GOT3 (cell line): ENCODE data around the gene MSH6.

Source experiments
- DNase-seq: peaks from one replicate; lab custom pipeline; 2025; ENCODE audit warnings: mixed read lengths; lab: John Stamatoyannopoulos, UW

Gene MSH6

DNA sequence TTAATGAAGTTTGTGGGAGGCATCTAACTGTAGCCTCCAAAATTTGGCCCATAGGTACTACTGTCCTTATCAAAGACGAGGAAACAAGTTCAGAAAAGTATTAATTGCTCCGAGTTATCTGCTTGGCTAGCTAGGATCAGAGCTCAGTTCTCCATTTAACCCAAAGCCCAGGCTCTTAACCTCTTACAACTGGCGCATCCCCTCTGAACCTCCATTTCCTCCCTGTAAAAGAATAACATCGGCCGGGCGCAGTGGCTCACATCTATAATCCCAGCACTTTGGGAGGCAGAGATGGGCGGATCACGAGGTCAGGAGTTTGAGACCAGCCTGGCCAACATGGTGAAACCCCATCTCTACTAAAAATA, 3.5 kb upstream of the MSH6 start:
- no peak for DNase-seq

DNA sequence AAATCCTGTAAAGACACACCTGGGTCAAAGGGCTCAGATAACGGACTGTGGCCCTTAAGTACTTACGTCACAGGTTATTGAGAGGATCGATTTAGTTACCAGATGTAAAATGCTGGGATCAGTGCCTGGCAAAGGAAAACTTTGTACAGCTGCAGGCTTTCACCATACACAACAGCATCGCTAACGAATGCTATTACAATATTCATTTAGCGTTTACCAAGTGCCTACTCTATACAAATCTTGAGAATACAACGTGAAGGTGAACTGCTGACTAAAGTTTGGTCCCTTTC, 619 bp upstream of the MSH6 start:
- no peak for DNase-seq

DNA sequence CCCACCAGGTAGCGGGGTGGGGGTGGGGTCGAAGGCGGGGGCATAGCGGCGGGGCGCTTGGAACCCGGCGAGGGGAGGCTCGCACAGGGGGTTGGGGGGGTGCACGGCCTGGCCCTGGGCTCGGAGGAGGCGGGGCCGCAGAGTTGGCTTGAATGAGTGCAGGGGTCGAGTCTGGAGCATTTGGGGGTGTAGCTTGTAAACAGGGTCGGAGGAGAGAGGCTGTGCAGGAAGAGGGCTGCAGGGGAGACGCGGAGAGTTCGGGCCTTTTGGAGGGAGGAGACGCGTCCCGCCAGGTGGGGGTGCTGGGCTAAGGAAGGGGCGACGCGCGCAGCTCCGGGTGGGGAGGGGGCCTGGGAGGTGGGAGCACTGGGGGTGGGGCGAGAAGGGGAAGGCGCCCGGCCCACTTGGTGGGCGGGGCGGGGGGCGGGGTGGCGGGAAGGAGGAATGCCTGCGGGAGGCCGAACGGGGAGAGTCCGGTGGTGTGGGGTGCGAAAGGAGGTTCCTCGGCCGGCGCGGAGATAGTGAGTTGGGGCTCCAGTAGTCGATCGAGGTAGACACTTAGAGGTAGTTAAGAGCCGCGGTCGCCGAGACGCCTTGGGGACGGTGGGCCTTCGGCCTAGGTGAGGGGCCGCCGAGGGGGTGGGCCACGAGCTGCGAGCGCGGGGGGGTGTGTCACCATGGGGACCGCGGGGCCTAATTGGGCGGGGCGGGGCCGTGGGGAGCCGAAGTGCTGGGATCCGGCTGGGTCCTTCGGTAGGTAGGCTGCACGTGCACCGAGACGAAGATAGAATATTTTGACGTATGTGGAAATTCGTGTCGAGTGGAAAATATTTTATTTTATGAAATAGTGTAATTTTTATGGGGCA, 774 bp downstream of the MSH6 start:
- DNase-seq: peak; percentile 47

DNA sequence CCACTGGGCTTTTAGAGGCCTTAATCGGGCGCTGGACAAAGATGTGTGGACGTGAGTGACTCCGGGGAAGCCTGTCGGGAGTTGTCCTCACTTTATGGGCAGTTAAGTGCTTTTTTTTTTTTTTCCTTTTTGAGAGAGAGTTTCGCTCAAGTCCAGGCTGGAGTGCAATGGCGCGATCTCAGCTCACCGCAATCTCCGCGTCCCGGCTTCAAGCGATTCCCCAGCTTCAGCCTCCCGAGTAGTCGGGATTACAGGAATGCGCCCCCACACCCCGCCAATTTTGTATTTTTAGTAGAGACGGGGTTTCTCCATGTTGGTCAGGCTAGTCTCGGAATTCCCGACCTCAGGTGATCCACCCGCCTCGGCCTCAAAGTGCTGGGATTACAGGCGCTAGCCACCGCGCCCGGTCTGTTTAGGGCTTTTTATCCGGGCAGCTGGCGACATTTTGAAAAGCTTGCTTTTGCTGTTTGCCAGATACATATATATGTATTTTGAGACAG, 1.5 kb downstream of the MSH6 start:
- no peak for DNase-seq

DNA sequence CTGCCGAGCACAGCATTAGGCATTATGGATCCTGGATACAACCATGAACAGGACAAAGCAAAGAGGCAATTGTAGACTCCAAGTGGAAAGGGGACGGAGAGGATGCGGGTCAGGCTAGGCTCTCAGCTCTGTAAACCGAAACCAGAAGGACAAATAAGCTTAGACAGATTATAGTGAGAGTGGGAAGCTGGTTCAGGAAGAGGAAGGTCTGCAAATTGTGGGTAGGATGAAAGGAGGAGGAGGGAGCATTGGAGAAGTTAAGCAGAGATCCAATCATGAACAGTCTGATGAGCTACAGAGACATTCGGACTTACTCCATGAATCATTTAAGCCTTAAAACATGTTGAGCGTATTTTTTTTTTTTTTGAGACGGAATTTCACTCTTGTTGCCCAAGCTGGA, 3.0 kb downstream of the MSH6 start:
- DNase-seq: no peak

DNA sequence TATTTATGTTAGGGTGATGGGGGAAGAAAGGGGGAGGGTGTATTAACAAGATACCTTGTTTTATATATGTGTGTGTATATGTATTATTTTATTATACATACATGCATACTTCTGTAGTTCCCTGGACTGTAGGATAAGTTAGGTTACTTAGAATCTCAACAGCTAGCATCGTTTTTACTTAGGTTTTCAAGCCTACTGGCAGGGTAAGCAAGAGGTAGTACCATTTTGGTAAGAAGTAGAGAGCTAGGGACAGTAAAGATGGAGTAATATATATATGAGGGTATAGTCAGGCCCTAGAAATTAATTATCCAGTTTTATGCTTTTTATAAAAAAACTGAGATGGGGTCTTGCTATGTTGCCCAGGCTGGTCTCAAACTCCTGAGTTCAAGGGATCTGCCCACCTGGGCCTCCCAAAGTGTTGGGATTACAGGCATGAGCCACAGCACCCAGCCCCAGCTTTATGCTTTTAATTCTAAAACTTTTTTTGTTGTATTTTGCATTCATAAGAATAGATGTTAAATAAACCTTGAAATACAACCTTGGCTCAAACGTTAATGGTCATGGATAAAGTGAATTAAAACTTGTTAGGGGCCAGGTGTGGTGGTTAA, 13.2 kb downstream of the MSH6 start:
- DNase-seq: no peak

DNA sequence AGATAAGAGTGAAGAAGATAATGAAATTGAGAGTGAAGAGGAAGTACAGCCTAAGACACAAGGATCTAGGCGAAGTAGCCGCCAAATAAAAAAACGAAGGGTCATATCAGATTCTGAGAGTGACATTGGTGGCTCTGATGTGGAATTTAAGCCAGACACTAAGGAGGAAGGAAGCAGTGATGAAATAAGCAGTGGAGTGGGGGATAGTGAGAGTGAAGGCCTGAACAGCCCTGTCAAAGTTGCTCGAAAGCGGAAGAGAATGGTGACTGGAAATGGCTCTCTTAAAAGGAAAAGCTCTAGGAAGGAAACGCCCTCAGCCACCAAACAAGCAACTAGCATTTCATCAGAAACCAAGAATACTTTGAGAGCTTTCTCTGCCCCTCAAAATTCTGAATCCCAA, 15.7 kb downstream of the MSH6 start:
- no peak for DNase-seq

DNA sequence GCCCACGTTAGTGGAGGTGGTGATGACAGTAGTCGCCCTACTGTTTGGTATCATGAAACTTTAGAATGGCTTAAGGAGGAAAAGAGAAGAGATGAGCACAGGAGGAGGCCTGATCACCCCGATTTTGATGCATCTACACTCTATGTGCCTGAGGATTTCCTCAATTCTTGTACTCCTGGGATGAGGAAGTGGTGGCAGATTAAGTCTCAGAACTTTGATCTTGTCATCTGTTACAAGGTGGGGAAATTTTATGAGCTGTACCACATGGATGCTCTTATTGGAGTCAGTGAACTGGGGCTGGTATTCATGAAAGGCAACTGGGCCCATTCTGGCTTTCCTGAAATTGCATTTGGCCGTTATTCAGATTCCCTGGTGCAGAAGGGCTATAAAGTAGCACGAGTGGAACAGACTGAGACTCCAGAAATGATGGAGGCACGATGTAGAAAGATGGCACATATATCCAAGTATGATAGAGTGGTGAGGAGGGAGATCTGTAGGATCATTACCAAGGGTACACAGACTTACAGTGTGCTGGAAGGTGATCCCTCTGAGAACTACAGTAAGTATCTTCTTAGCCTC, 16.2 kb downstream of the MSH6 start:
- no peak for DNase-seq

DNA sequence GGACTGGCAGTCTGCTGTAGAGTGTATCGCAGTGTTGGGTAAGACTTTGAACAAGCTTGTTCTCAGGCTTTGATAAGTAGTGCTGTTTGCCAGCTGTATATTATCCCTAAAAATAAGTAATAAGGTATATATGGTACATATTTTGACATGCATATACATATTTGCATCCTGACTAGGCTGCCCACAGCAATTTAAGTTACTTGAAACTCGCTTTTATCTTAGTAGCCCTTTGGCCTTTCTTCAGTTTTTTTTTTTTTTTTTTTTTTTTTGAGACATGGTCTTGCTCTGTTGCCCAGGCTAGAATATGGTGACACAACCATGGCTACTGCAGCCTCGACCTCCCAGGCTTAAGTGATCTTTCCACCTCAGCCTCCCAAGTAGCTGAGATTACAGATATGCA, 18.2 kb downstream of the MSH6 start:
- no peak for DNase-seq

DNA sequence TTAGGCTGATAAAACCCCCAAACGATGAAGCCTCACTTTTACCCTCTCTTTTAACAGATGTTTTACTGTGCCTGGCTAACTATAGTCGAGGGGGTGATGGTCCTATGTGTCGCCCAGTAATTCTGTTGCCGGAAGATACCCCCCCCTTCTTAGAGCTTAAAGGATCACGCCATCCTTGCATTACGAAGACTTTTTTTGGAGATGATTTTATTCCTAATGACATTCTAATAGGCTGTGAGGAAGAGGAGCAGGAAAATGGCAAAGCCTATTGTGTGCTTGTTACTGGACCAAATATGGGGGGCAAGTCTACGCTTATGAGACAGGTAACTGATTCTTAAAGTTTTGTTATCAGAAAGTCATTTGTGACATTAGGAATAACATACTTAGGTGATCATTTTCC, 20.4 kb downstream of the MSH6 start:
- DNase-seq: no peak

DNA sequence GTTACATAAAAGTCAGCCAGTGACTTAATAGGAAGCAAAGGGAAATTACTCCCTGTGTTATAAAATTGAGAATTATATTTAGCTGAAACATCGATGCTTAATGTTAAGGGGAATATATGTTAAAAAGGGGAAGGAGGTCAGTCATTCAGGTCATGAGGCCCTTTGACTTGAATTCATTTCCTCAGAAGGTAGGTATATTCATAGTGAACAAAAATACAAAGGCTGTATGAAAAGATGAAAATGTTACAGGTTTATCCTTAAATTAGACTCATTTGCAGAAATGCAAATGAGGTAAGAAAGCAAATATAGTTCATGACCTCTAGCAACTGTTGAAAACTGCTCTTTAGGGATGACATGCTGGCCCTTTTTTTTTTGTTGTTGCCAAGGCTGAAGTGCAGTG, 20.8 kb downstream of the MSH6 start:
- DNase-seq: no peak

DNA sequence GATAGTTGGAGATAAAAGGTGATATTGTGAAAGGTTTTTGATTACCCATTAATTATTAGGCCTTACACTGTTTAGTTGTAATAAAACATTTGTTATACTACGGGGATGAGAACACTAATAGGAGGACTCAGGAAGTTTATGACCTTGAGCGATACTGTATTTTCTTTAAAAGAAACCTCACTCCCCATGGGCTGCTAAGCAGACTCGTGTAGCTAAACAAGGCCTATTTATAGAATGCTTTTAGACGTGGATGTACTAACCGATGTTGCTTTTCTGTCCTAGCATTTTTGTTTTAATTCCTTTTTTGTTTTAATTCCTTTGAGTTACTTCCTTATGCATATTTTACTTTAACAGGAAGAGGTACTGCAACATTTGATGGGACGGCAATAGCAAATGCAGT, 22.9 kb downstream of the MSH6 start:
- no peak for DNase-seq

DNA sequence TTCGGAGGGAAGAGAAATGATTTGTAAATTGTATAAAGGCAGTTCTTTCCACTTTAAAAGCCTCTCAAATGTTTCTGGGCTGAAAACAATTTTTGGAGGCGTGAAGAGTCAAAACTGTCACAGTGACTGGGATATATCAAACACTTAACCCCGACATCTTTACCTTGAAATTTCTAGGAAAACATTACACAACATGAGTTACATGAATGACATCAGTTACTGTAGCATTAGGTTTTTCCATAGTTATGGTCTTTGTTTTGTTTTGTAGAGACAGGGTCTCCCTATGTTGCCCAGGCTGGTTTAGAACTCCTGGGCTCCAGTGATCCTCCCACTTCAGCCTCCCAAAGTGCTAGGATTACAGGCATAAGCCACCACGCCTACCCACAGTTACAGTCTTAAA, 25.7 kb downstream of the MSH6 start:
- no peak for DNase-seq

DNA sequence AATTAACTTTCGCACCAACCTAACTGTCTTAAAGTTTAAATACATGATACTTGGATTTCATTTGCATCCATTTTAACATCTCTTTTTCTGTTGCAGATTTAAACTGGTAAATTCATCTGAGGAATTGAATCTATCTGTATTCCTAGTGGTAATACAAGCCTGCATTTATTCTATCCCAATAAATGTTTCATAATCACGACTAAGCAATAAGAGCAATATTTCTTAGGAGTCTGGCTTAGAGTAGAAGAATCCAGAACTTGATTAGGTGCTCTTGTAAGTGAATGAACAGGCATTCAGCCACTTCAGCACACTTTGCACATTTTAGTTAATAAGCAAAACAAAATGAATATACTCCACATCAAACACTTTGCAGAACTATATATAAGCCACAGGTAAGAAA, 27.0 kb downstream of the MSH6 start:
- DNase-seq: no peak

DNA sequence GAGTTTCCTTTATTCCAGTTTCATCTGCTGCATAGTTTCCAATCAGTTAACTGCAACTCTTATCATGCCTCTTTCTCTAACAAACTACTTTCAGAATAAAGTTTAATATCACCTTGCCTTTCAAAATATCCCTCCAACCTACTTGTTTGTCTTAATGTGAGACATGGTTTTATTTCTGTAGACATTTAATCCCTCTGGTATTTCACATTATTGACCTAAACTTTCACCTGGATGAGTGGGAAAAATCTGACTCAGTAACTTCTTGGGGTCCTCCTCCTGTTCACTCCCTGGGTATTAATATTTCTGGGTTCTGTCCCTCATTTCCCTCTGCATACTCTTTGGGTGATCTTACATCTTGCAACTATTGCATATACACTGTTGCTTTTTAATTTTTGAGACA, 27.9 kb downstream of the MSH6 start:
- no peak for DNase-seq

DNA sequence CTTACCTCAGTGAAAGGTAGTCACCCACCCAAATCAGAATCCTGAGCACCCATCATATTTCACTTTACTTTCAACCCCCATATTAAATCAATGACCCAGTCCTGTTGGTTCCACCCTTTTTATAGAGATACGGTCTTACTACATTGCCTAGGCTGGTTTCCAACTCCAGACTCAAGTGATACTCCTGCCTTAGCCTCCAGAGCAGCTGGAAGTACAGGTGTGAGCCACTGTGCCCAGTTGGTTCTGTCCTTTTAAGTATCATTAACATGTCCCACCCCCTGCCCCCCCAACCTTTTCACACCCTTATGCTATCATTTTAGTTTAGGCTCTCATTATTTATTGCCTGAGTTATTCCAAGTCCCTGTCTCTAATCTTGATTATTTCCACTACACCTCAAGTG, 28.7 kb downstream of the MSH6 start:
- no peak for DNase-seq

DNA sequence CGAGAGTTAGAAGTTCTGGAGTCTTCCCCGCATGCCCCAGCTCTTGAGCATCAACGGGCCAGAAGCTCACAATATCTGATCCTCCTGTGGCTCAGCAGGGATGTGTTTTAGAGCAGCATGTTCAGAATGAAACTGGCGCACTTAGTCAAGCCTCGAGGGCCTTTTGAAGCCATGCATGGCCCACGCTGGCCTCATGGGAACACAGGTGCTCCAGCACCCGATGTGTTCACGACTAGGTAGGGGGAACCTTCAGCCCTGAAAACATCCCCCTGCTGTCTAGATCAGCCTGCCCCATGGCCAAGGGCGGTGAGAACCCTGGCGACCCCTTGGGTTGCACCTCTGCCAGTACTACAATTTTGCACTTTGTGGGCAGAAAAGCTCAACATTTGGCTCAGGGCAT, 32.8 kb downstream of the MSH6 start:
- no peak for DNase-seq

DNA sequence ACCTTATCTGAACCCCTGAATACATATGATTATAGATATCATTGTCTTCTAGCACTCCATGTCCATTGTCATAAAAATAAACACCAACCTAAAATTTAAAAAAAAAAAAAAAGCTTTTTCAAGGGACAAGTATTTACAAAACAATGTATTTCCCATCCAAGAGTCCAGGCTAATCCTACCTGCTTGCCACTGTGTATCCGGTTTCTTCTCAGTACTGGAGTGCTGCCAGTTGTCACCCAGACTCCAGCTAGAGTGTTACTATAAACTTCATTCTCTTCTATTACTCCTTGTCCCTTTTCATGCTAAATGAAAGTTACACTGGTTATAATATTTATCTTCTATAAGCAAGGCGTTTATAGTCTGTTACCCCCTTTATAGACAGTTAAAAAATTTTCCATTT, 35.8 kb downstream of the MSH6 start:
- no peak for DNase-seq

DNA sequence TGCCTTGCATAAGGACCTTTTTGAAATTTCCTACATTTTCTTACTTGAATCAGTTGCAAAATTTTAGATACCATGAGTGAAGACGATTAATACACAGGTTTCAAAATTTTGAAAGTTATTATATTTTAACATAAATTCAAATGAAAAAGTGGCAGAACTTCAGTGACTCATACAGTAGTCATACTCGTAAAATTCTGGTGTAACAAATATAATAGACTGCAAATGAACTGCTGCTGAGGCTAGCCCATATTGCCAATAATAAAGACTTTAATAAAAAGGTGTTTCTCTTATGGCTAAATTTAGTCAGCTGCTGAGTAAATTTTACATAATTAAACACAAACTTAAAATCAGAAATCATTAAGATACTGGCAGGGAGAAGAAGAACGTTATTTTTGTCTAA, 36.9 kb downstream of the MSH6 start:
- DNase-seq: no peak

DNA sequence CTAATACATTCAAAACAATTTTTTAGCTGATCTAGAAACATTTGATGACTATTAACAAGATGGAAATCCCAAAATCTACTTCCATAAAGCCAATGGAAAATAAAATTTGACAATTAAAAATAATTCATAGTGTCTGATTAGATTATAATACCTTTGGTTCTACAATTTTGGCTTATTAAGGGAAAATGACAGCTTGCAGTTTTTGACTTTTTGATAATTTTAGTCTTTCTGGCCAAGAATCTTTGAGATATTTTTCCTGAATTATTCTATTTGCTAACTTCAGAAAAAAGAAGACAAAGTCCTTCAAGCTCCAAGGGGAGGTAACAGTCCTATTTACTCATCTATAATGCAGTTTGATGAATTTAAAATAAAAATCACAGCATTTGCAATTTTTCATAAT, 39.6 kb downstream of the MSH6 start:
- DNase-seq: no peak

DNA sequence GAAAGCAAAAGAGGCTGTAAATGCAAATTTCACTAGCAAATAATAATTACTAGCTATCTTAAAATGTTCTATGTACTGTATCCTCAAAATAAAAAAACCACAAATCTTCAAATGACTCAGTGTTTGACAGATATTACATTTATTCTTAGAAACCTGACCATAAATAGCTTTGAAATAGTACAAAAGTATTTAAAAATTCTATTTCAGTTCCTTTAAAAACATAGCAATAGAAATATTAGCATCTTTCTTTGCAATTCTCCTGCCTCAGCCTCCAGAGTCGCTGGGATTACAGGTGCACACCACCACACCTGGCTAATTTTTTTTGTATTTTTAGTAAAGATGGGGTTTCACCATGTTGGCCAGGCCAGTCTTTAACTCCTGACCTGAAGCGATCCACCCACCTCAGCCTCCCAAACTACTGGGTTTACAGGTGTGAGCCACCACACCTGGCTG, 50.6 kb downstream of the MSH6 start:
- DNase-seq: no peak

DNA sequence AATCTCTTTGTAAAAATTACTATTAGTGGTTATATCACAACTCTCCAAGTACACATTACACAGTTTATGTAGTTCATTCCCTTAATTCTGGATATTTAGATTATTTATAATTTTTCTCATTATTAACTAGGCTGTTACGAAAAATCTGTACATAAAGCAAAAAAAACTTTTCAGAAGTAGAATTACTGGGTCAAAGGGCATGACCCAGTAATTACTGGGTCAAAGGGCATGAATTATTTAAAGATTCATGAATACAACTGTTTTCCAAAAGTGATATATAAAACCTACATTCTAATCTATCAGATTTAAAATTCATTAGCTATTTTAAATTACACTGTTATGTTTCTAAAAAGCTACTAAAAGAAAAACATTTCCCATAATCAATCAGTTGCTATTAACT, 55.3 kb downstream of the MSH6 start:
- no peak for DNase-seq

DNA sequence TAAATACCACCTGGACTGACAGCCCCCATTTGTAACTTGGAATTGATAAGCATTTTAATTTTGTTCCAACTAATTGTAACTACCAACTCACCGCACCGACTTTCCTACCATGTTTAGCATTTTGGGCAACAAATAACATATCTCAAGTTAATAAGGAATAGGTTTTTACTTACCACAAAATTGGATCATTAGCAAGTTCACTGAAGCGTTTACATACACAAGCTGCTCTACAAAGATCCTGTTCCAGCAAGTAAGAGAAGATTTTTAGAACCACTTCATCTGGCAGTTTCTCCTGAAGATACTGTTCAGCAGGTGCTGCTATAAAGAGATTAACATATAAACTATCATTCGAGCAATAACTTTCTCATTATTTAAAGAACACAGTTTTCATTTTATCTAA, 55.7 kb downstream of the MSH6 start:
- no peak for DNase-seq

DNA sequence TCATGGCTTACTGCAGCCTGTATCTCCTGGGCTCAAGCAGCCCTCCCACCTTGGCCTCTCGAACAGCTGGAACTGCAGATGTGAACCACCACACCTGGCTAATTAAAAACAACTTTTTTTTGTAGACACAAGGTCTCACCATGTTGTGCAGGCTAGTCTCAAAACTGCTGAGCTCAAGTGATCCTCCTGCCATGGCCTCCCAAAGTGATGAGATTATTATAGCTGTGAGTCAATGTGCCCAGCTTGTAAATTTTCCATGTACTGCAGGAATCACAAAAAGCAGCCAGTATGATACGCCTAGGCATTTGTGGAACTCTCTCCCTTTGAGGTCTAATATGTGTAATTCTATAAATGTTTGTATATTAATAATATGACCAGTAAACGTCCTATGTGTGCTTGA, 59.9 kb downstream of the MSH6 start:
- no peak for DNase-seq
